Mucosa of descending colon (tissue), 3 donors: ENCODE data around the gene ACCSL. TPM values are rescaled to one million over a fixed set of nuclear protein-coding genes. Genes with fewer than 3 reads are reported as not detected.

Source experiments
- ATAC-seq: fragments of 200-7000 bp; cut with Tn5 transposase; one replicate; pipeline ENCODE4 v1.9.1; 2020; ENCODE audit warnings: mild to moderate bottlenecking, moderate library complexity
- DNase-seq, 3 donors: peaks; one replicate each; pipeline ENCODE4 v3.0.0-alpha.2; 2020
- H3K36me3 ChIP-seq: fragments of 200-600 bp; one replicate; pipeline ENCODE4 v1.8.0; 2021; ENCODE audit warnings: low read depth, mild to moderate bottlenecking
- H3K4me1 ChIP-seq: fragments of 200-600 bp; one replicate; pipeline ENCODE4 v1.8.0; 2021; ENCODE audit warnings: low read depth, mild to moderate bottlenecking
- H3K4me3 ChIP-seq: fragments of 200-600 bp; one replicate; pipeline ENCODE4 v1.8.0; 2021; ENCODE audit warnings: mild to moderate bottlenecking
- H3K9me3 ChIP-seq: fragments of 200-600 bp; one replicate; pipeline ENCODE4 v1.8.0; 2021; ENCODE audit warnings: mild to moderate bottlenecking
- intact Hi-C, 2 donors: fragments of 100-400 bp; cut with DNase I in 1 of 2; cut with micrococcal nuclease in 1 of 2; formaldehyde crosslinking; loops; one replicate each; pipeline versions ENCODE4 v1.11.0 to v1.11.1; 2022; cut with DNase I, micrococcal nuclease
- total RNA-seq, 3 donors: library from RNA; stranded (reverse); fragmentation: NEBNext Ultra II Directional in 2 of 3; extraction: Animal tissue kit (Norgen Biotek cat#: 25700) in 2 of 3; gene quantifications; one replicate each; pipeline versions ENCODE4 v1.2.1 to v1.2.4, GENCODE V29; 2021 to 2023
- TF ChIP-seq, protein P1 (sequence below): fragments of 200-600 bp; IDR thresholded peaks from one replicate; pipeline ENCODE4 v1.8.0; 2022; ENCODE audit warnings: antibody characterized with exemption, mild to moderate bottlenecking
- donor health status: DM: no; HTN: no; CAD: no; lungs with moderate emphysema.
- donor health status: DM: no; HTN: no; CAD: no.
- donor health status: DM: no; HTN: yes; CAD: no.

The ACCSL gene
- total RNA-seq, 3 donors from 2014 or later = not detected

DNA sequence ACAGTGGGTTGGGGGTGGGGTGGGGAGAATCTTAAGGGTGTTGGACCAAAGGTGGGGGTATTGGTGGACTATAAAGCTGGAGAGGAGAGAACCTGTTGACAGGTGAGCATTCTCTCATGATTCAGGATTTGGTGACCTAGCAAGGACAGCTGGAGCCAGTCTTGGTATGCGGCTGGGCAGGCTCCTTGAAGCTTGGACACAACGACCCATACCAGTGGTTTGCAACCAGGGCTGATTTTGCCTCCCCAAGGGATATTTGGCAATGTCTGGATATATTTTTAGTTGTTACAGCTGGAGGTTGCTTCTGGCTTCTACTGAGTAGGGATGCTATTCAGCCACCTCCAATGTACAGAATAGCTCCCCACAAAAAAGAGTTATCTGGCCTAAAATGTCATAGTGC, 53.3 kb downstream of the ACCSL start:
- Histone ChIP-seq H3K9me3 (no peaks in the 10 kb centered on the region), H3K4me3 (no peak overlapping the region), H3K36me3 (no peaks in the 10 kb centered on the region), H3K4me1 (peaks cover 10% of the 10 kb centered on the region)
- TF ChIP-seq, protein P1, sequence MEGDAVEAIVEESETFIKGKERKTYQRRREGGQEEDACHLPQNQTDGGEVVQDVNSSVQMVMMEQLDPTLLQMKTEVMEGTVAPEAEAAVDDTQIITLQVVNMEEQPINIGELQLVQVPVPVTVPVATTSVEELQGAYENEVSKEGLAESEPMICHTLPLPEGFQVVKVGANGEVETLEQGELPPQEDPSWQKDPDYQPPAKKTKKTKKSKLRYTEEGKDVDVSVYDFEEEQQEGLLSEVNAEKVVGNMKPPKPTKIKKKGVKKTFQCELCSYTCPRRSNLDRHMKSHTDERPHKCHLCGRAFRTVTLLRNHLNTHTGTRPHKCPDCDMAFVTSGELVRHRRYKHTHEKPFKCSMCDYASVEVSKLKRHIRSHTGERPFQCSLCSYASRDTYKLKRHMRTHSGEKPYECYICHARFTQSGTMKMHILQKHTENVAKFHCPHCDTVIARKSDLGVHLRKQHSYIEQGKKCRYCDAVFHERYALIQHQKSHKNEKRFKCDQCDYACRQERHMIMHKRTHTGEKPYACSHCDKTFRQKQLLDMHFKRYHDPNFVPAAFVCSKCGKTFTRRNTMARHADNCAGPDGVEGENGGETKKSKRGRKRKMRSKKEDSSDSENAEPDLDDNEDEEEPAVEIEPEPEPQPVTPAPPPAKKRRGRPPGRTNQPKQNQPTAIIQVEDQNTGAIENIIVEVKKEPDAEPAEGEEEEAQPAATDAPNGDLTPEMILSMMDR = no peak
- no peak for DNase-seq
- intact Hi-C loops = no loop called here
- ATAC-seq = no peak

GRCh38 chr11:44104481-44105294, 56.9 kb downstream of the ACCSL start:
- H3K4me3 ChIP-seq = no peak overlapping the region
- peaks cover 4% of the 10 kb centered on the region for H3K36me3 ChIP-seq
- no peak for ATAC-seq
- H3K4me1 ChIP-seq = no peaks in the 10 kb centered on the region
- no peak for DNase-seq
- TF ChIP-seq, protein P1 = no peak
- H3K9me3 ChIP-seq = no peaks in the 10 kb centered on the region
- intact Hi-C loops = no loop called here

- DNase-seq = no peak
- peaks cover 4% of the 10 kb centered on the region for H3K36me3 ChIP-seq
- no peak for ATAC-seq
- intact Hi-C loops = no loop called here
- H3K4me1 ChIP-seq = no peaks in the 10 kb centered on the region
- TF ChIP-seq, protein P1 = no peak
- H3K9me3 ChIP-seq = no peaks in the 10 kb centered on the region
- no peak overlapping the region for H3K4me3 ChIP-seq
Observed at GRCh38 chr11:44108260-44108659, 60.5 kb downstream of the ACCSL start.

Other genes starting within 250 kb of the ACCSL start
- 10 to 100 TPM; 18.9 to 27.7 (median 27.0) TPM for gene ALKBH3, start 167.2 kb upstream of the ACCSL start, total RNA-seq
- gene C11orf96, start 105.3 kb upstream of the ACCSL start, total RNA-seq = 10 to 100 TPM; 13.0 to 42.0 (median 21.0) TPM
- 10 to 100 TPM; 22.9 to 40.2 (median 30.8) TPM for gene ACCS, start 18.3 kb downstream of the ACCSL start, total RNA-seq
- 10 to 100 TPM; 53.3 to 59.7 (median 57.2) TPM for gene EXT2, start 47.7 kb downstream of the ACCSL start, total RNA-seq